NCI-H1694 (cell line): Measurements from ENCODE around the gene COG5.

Experiments used
- DNase-seq: peaks from one replicate; lab custom pipeline; 2025; lab: John Stamatoyannopoulos, UW

Gene COG5

GRCh38 chr7:107505997-107506673, 57.6 kb downstream of the COG5 start:
- no peak for DNase-seq

- no peak for DNase-seq
These were observed 58.4 kb downstream of the COG5 start for GRCh38 chr7:107505362-107505761.

GRCh38 chr7:107503687-107504086, 60.0 kb downstream of the COG5 start:
- DNase-seq, result no peak

- DNase-seq, result no peak
These were observed 60.9 kb downstream of the COG5 start for GRCh38 chr7:107502797-107503196.

- no peak for DNase-seq
These were observed 61.6 kb downstream of the COG5 start for GRCh38 chr7:107502154-107502553.

- DNase-seq, result peak; percentile 21
These were observed 62.1 kb downstream of the COG5 start for GRCh38 chr7:107501593-107501992.

DNA sequence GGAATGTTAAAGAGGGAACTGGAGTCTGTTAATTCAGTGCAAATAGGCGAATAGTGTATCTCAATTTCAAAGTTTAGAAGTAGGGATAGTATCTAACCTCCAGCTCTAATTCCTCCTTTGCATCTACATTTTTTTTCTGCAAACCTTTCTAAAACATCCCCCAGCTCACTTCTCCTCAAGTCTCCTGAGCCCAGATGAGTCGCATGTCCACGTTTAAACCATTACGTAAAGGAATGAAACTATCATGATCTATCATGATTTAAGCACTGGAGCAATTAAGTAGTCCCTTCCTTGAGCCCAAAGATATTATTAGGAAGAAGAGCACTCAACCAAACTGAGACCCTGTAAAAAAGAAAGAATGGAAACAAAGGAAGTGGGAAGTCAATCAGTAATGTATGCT, 64.0 kb downstream of the COG5 start:
- DNase-seq, result no peak

- no peak for DNase-seq
These were observed 68.2 kb downstream of the COG5 start for GRCh38 chr7:107495516-107495915.

GRCh38 chr7:107494884-107495283, 68.8 kb downstream of the COG5 start:
- no peak for DNase-seq

GRCh38 chr7:107494315-107494751, 69.4 kb downstream of the COG5 start:
- DNase-seq, result no peak

GRCh38 chr7:107492875-107493274, 70.8 kb downstream of the COG5 start:
- no peak for DNase-seq

DNA sequence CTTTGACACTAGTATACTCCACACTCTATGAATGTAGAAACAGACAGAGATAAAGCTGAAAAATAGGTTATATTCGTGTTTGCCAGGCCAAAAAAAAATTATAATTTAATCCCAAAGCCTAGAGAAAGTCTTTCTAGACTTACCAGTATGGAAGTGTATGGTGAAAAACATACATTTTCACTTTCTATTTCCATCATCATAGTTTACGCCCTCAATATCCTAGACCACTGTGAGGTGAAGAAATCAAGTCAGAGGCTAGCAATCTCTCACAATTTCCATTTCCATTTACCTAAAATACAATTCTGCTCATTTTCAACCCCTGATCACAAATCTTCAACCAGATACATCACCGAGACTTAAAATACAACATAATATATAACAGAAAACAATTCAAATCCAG, 77.7 kb downstream of the COG5 start:
- DNase-seq, result no peak

DNA sequence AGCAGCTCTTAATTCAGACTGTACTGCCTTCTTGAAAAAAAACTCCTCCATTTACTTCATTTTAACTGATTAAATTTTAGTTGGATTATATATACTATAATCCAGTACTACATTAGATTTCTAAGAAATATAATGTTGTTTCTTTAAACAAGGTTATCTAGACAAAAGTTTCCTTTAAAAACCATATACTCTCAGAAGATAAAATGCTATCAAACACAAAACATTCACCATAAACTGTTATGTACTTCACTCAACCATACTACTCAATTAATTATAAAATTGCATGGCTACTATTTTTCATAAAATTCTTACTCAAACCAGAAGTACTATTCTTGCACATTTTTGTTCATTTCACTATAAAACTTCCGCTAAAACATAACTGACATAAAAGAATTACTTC, 81.1 kb downstream of the COG5 start:
- DNase-seq, result no peak

- DNase-seq, result no peak
These were observed 82.8 kb downstream of the COG5 start for GRCh38 chr7:107480932-107481331.

- DNase-seq, result no peak
These were observed 84.4 kb downstream of the COG5 start for GRCh38 chr7:107479303-107479702.

GRCh38 chr7:107474104-107474521, 89.6 kb downstream of the COG5 start:
- no peak for DNase-seq

DNA sequence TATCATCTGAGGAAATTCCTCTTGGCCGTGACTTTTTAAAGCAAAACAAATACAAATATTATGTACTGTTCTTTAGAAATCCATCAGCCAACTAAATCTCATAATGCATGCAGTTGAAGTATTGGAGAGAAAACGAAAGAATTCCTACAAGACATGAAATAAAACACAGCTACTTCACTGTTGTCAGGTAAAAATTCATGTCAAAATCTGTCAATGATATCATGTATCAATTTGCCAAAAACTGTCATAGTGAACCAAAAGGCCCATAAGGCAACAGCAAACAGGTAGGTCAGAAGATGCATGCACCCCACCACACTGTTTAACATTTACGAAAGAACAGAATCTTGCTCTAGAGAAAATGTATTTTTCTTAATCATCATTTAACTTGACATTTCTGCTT, 91.6 kb downstream of the COG5 start:
- DNase-seq, result no peak

GRCh38 chr7:107471292-107472070, 92.2 kb downstream of the COG5 start:
- no peak for DNase-seq

- DNase-seq, result no peak
These were observed 93.8 kb downstream of the COG5 start, which contains the start of gene GPR22 for GRCh38 chr7:107469929-107470328. TSS of gene GPR22 (plus strand) at chr7:107470057. CDS start at chr7:107474061, 4,004 bp downstream.

GRCh38 chr7:107468824-107469223, 94.9 kb downstream of the COG5 start:
- DNase-seq, result no peak

DNA sequence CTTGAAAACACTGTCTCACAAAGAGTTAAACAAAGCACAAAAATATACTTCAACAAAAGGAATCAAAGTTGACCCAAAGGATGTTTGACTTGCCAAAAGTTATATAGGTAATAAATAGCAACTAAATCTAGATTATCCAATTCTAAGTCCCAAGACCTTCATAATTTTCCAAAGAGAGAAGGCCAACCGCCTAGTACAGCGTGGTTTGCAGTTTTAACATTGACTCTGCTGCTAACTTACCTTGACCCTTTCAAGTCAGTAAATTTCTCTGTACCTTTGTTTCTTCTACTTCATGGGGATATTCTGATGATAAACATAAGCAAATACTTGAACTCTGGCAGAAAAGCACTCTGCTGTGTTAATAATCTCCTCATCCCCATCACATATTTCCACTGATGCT, 95.7 kb downstream of the COG5 start:
- DNase-seq, result no peak

DNA sequence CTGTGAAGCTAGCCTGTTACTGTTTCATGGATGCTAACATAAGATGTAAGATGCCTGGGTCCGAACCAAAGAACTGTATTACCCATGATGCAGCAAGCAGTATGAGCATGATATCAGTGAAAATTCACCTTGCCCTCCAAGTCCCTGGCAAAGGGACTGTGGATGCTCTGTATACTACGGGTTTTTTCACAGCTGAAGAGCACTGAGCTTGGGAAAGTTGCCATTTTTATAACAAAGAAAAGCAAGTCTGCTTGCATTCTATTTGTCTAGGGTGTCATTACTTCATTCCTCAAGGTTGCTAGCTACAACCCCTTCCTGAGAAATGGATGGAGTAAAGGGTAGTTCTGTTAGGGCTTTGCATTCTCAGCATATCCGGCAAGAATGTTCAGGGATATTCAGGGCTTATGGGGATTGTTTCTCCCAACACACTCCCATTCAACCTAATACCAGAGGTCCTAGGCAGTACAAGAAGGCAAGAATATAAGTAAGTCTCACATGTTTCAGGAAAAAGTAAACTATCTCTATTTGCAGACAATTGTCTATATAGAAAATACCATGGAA, 99.0 kb downstream of the COG5 start:
- DNase-seq, result no peak
